ENCODE data around the gene ZNF341.
A peak's percentile ranks its signal among the peaks of the same experiment; 100 is the strongest.

The ZNF341 gene

DNA sequence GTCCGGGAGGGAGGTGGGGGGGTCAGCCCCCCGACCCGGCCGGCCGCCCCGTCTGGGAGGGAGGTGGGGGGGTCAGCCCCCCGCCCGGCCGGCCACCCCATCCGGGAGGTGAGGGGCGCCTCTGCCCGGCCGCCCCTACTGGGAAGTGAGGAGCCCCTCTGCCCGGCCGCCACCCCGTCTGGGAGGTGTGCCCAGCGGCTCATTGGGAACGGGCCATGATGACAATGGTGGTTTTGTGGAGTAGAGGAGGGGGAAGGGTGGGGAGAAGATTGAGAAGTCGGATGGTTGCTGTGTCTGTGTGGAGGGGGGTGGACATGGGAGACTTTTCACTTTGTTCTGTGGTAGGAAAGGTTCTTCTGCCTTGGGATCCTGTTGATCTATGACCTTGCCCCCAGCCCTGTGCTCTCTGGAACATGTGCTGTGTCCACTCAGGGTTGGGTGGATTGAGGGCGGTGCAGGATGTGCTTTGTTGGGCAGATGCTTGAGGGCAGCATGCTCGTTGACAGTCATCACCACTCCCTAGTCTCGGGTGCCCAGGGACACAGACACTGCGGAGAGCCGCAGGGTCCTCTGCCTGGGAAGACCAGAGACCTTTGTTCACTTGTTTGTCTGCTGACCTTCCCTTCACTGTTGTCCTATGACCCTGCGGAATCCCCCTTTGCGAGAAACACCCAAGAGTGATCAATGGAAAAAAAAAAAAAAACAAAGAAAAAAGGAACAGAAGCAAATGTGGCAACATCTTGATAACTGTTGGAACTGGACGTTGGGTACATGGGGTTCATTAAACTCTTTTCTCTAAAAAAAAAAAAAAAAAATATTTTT lies 30.0 kb upstream of the ZNF341 start:
- DNase-seq (ENCODE audit: extremely low read depth in 1 of 2, low read depth in 1 of 2) = no peak

DNA sequence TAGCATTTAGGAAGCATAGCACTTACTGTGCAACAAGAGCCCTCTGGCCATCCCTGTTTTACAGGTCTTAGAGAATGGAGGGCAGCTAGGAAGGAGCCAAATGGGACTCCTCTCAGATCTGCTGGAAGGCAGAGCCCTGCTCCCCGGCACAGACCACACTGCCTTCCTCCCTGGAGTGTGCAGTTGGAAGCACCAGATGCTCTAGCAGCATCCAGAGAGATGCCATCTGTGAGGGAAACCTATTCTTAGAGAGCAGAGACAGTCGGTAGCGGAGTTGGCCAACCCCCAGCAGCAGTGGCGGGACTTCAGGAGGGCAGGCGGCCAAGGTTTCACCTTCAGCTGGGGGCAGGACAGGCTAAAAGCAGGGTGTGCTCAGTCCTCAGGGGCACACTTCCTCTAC lies 28.9 kb upstream of the ZNF341 start:
- DNase-seq (ENCODE audit: extremely low read depth in 1 of 2, low read depth in 1 of 2) = no peak

DNA sequence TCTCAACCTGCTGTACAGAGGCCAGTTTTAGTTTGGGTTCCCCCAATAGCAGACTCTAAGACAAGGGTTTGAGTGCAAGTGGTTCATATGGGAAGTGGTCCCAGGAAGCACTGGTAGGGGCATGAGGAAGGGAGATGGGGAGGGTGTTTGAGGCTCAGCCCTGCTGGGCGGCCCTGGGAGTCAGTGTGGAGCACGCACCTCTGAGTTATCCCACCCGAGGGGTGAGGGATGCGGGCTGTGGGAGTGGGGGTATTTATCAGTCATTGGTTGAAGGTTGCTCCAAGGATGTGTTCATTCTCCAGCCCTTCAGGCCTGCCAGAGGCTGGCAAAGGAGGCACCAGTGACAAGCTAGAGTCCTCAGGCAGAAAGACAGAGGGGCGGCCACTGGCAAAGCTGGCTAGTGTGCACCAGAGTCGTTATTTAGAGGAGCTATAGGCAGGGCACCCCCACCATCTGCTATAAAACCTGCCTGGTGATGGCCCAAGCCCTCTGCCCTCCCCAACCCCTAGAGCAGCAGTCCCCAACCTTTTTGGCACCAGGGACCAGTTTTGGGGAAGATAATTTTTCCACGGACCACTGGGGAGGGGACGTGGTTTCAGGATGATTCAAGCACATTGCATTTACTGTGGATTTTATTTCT lies 28.2 kb upstream of the ZNF341 start:
- no peak for DNase-seq (ENCODE audit: extremely low read depth in 1 of 2, low read depth in 1 of 2)

DNA sequence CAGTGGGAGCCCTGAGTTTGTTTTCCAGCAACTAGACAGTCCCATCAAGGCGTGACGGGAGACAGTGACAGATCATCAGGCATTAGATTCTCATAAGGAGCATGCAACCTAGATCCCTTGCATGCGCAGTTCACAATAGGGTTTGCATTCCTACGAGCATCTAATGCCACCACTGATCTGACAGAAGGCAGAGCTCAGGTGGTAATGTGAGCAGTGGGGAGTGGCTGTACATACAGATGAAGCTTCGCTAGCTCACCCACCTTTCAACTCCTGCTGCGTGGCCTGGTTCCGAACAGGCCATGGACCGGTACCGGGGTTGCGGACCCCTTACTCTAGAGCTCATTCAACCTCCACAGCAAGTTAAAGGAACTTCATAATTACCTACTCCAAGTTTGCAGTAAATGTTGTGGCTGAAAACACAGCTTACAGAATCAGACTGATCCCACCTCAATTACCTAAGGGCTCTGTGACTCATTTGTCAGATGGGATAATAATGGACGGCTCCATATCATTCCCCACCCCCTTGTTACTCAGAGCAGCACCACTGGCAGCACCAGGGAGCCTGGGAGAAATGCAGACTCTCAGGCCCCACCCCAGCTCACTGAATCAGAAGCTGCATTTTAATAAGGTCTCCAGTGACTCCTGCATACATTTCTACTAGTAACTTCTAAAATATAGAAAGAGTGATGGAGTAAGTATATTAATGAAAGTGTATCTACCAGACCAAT lies 27.4 kb upstream of the ZNF341 start:
- no peak for DNase-seq (ENCODE audit: extremely low read depth in 1 of 2, low read depth in 1 of 2)

DNA sequence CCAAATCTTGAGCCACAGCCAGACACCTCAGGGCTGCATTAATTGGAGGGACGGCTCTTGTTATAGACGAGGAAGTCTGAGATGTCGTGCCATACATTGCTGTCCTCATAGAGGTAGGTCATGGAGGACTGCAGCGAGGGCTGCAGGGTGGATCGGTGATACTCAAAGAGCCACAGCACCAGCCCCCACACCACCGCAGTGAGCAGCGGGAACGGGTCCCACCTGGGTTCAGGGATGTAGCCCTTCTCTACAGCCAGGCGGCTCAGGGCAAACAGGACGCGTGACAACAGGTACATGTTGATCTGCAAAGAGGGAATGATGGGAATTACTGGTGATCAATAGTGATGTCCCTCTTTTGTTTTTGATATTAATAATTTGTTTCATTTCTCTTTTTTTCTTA lies 24.1 kb upstream of the ZNF341 start:
- DNase-seq (ENCODE audit: extremely low read depth in 1 of 2, low read depth in 1 of 2) = no peak

DNA sequence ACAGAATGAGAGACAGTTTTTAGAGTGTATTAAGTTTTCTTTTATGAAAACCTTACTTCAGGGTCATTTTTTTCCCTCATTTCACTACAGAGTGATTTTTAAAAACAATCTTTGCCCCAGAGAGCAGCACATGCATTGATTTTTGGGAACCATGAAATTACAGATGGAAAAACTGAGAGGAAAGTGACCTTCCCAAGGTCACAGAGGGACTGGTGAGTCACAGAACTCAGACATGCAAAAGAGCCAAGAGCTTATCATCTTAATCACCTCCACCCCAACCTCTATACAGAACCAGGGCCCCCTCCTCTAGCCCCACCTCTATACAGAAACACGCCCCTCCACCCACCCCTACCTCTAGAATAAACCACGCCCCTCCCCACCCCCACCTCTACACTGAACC lies 22.4 kb upstream of the ZNF341 start:
- DNase-seq (ENCODE audit: extremely low read depth in 1 of 2, low read depth in 1 of 2) = no peak

DNA sequence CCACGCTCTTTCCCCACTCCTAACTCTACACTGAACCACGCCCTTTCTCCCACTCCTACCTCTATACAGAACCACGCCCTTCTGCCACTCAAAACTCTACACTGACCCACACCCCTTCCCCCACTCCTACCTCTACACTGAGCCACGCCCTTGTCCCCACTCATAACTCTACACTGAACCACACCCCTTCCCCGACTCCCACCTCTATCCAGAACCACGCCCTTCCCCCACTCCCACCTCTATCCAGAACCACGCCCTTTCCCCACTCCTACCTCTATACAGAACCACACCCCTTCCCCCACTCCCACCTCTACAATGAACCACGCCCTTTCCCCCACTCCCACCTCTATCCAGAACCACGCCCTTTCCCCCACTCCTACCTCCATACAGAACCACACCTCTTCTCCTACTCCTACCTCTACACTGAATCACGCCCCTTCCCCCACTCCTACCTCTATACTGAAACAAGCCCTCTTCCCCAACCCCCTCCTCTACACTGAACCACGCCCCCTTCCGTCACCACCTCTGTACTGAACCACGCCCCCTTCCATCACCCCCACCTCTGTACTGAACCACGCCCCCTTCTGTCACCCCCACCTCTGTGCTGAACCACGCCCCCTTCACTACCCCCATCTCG lies 21.8 kb upstream of the ZNF341 start:
- no peak for DNase-seq (ENCODE audit: extremely low read depth in 1 of 2, low read depth in 1 of 2)

DNA sequence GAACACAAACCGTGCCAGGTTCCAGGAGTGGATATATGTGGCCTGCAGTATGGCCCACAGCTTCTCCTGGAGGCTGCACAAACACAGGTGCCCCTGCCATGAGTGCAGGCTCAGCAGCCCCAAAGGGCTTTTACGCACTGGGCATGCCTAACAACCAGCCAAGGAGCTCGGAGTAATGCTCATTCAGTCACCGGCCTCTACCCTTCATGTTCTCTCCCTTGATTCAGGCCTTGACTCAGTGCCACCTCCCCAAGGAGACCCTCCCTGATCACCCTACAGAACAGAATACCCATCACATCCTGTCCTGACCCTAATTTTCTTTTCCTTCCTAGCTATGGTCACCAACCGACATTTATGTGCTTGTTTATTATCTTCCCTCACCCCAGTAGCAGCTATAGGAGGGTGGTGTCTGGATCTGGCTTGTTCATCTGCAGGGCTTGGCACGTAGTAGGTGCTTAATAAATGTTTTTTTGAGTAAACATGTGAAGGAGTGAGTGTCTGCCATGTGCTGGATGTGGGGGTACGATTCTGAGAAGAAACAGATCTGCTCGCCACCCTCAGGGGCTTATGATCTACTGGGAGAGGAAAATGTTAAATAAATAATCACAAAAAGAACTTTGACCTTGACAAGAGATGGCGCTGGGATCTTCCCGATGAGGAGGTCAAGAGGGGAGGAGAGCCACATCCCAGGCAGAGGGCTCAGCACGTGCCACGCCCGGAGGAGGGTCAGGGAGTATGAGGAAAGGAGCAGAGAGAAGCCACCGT lies 20.9 kb upstream of the ZNF341 start:
- DNase-seq (ENCODE audit: extremely low read depth in 1 of 2, low read depth in 1 of 2) = no peak

DNA sequence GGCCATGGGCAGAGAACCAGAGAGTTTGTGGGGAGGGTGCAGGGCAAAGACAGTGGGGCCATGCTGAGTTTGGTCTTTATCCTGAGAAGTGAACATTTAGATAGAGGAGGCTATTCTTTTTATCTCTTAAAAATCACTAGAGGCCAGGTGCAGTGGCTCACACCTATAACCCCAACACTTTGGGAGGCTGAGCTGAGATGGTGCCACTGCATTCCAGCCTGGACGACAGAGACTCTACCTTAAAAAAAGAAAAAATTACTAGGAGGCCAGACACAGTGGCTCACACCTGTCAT lies 20.4 kb upstream of the ZNF341 start:
- DNase-seq (ENCODE audit: extremely low read depth in 1 of 2, low read depth in 1 of 2) = no peak

DNA sequence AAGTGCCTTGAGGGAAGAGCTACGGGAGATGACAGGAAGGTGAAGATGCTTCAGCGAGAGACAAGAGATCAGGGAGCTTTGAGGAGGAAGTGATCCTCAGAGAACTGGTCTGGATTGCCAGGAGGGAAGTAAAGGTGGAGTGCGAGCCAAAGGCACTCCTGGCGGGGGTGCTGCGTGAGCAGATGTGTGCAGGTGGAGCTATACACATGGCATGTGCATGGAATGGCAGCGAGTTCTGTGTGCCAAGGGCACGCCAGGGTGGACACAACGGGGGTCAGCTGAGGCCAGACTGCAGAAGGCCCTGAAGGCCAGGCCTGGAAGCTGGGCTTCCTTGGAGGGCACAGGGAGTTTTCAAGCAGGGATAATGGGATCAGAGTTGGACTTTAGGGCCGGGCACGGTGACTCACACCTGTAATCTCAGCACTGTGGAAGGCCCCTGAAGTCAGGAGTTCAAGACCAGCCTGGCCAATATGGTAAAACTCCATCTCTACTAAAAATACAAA lies 17.9 kb upstream of the ZNF341 start:
- DNase-seq (ENCODE audit: extremely low read depth in 1 of 2, low read depth in 1 of 2) = no peak

DNA sequence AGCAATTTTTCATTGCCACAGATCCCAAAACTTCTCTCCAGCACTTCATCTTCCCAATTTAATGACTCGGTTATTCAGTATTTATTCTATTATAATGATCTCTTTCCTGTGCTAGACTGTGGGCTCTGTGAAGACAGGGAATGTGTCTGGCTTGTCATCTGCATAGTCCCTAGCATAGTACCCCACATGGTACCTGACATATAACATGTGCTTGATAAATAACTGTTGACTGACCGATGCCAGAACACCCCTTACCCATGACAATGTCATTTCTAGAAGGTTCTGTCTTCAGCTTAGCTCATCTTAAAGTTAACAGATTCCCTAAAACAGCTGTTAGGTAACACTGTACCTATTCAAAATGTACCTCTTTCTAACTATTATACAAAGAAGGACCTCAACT lies 15.3 kb upstream of the ZNF341 start:
- no peak for DNase-seq (ENCODE audit: extremely low read depth in 1 of 2, low read depth in 1 of 2)

DNA sequence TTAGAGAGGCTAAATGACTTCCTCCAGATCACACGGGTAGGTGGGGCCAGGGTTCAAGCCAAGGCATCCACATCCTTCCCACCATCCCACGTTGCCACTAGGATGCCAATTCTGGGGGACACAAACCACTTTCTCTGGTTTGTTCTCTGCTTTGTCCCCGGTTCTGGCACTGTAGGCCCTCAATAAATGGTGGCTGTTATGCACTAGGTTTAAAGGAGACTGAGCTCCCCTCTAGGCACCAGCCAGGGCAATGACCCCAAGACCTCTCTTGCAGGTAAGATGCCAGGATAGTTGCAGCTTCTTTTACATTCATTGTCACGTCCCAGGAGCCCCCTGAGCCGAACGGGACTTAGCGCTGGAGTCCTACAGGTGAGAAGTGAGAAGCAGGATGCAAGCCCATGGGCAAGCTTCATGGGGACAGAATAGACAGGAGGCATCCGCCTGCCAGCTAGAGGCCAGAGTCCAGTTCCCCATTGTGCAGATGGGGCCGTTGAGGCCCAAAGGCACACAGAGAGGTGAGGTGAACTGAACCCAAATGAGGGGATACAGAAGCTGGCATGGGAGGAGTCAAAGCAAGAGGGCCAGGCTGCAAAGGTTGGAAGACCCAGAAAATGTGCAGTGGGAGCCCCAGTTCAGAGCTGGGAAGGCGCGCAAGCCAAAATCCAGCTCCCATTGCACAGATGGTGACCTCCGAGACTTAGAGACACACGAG lies 12.4 kb upstream of the ZNF341 start:
- peak in 1 of 2 donors; percentile 3 for DNase-seq (ENCODE audit: extremely low read depth in 1 of 2, low read depth in 1 of 2)

DNA sequence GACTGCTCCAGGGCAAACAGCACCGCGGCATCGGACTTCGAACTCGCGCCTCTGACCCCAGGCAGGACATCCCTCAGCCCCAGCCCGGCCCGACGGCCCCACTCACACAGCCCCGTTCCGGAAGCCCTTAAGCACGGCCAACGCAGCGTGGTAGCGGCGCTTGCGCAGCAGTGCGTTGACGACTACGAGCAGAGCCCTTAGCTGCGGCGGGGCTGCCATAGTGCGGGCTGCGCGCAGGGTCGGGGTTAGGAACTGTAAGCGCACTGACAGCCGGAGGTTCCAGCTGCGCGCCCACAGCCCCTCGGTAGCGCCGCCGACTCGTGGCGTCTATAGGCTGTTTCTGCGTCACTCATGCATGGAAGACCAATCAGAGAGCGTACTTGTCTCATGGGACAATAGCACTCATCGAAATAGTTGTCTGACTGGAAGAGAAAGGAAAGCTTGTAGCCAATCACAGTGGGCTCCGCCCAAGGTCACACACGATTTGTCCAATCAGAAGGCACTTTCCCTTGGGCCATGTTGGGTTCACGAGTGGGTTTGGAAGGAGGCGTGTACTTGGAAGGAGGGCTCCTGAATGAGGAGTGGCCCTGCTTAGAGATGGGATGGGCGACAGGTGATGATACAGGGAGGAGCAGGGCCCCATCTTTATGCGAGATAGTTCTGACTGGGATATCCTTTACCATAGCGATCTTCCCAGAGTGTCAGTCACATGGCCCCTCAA lies 11.6 kb upstream of the ZNF341 start, which contains the start of gene PXMP4:
TSS of gene PXMP4 (minus strand) at position 322 of the 721 bp plus-strand sequence. CDS start at position 219, 103 bp downstream.
- peak; percentile 61 to 67 for DNase-seq (ENCODE audit: extremely low read depth in 1 of 2, low read depth in 1 of 2)

DNA sequence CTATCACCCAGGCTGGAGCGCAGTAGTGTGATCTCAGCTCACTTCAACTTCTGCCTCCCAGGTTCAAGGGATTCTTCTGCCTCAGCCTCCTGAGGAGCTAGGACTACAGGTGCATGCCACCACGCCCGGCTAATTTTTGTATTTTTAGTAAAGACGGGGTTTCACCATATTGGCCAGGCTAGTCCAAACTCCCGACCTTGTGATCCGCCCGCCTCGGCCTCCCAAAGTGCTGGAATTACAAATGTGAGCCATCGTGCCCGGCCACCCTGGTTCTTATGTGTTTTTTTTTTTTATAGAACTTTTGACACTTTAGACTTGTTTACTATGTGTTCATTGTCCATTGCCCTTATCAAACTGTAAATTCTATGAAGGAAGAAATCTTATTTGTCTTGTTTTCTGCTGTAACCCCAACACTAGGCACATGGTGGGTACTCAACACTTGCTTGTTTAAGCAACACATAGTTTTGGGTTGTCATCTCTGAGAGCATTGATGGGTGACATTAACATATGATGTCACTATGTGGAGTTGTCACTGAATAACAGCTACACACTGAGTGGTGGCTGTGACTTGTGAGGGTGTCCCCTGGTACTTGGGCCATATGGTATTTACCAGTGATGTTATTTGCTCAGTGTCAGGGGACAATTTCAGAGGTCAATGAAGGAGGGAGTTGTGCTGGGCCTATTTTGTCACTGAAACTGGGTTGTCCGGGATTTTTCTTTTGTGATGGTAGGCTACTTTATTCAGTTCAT lies 10.2 kb upstream of the ZNF341 start:
- no peak for DNase-seq (ENCODE audit: extremely low read depth in 1 of 2, low read depth in 1 of 2)

DNA sequence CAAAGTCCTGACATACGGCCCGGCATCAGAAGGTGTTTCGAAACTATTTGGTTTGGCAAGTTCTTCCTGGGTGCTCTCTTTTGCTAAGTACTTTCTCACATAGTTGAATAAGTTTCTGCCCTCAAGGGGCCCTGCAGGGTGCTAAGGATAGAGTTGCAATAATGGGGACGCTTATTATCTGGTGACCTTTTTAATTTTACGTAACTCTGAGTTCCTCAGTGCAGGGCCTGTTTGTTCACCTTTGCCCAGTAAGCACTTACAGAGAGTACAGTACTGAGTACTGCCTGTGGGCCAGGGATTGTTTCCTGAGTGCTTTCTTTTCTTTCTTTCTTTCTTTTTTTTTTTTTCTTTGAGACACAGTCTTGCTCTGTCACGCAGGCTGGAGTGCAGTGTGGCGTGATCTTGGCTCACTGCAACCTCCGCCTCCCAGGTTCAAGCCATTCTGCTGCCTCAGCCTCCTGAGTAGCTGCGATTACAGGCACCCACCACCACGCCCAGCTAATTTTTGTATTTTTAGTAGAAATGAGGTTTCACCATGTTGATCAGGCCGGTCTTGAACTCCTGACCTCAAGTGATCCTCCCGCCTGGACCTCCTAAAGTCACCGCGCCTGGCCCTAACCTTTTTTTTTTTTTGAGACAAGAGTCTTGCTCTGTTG lies 7.2 kb upstream of the ZNF341 start:
- DNase-seq (ENCODE audit: extremely low read depth in 1 of 2, low read depth in 1 of 2) = no peak

DNA sequence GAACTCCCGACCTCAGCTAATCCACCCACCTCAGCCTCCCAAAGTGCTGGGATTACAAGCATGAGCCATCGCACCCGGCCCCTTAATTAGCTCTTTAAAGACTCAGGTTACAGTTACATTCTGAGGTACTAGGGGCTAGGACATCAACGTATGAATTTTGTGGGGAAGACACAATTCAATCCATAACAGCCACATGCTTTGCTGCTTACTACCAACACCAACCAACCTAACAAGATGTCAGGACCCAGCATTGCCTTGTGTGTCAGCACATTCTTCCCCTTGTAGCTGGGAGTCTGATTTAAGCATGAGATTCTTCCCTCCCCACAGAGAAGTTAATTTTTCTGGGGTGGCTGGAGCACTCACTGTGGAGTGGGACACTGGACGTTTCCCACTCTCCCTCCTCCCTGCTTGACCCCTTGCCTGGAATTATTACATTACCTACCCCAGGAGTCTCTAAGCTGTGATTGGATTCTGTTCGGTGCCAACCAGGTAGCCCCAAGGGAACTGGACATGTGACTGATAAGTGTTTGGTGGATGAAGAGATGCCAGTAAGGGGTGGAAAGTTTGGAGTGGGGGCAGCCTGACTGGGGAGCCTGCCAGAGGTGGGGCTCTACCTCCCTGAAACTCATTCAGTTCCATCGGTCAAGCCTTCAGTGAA lies 6.1 kb upstream of the ZNF341 start:
- DNase-seq (ENCODE audit: extremely low read depth in 1 of 2, low read depth in 1 of 2) = no peak

DNA sequence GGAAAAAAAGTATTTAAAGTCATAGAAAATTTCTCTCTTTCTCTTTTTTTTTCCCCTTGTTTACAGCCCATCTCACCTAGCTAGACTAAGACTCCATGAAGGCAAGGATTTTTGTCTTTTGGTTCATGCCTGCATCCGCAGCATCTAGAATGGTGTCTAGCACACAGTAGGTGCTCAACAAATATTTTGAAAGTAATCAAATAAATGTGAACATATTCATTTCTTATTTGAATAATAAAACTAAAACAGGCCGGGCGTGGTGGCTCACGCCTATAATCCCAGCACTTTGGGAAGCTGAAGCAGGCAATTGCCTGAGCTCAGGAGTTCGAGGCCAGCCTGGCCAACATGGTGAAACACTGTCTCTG lies 4.7 kb upstream of the ZNF341 start:
- DNase-seq (ENCODE audit: extremely low read depth in 1 of 2, low read depth in 1 of 2) = no peak

DNA sequence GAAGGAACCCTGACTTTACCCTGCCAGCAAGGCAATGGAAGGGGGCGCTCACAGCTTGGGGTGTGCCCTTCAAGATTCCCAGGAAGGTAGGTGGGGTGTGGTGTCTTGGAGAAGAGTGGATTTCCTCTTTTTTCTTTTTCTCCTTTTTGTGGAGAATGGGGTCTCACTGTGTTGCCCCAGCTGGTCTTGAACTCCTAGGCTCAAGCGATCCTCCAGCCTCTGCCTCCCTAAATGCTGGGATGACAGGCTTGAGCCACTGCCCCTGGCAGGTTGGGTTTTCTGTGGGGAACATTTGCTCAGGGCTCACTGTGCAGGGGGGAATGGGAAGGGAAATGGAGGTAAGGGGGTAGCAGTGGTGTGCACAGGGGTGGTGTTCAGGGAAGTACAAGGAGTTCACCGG lies 4.0 kb upstream of the ZNF341 start:
- no peak for DNase-seq (ENCODE audit: extremely low read depth in 1 of 2, low read depth in 1 of 2)

Measured in activated CD8-positive, alpha-beta memory T cell treated with anti-CD3 and anti-CD28 coated beads for 1 hour (primary cell).